A549 (cell line): Measurements from ENCODE around the gene LOXL3. TPM values are rescaled to one million over a fixed set of nuclear protein-coding genes. Genes with fewer than 3 reads are reported as not detected.

Experiments used
- ATAC-seq, 2 experiments: fragments of 200-7000 bp in 1 of 2; fragments of >200 bp in 1 of 2; cut with Nextera tagmentation in 1 of 2; cut with Tn5 transposase in 1 of 2; 3 replicates each; pipeline versions ENCODE4 v1.8.0 to v1.9.1; 2018 to 2020; ENCODE audit warnings: mild to moderate bottlenecking in 1 of 2, moderate library complexity in 1 of 2
- CTCF ChIA-PET: fragments of 300-600 bp; sonication (Branson Sonifier 250); formaldehyde crosslinking; extraction: SDS; loops from one replicate; lab custom pipeline; 2021; ENCODE audit warnings: antibody characterized with exemption, inconsistent platforms; lab: Yijun Ruan, JAX
- POLR2A ChIA-PET: fragments of 350-600 bp; formaldehyde crosslinking; extraction: SDS; loops from one replicate; lab custom pipeline; 2021; ENCODE audit warnings: antibody characterized with exemption, inconsistent platforms; lab: Yijun Ruan, JAX
- DNase-seq, 2 experiments: peaks; one replicate each; pipeline versions ENCODE4 v3.0.0 to v3.0.0-alpha.2; 2011 to 2016; ENCODE audit warnings: low read depth in 1 of 2, low spot score in 1 of 2
- FAIRE-seq: peaks from 2 replicates; lab custom pipeline; 2011; peaks lifted over from hg19 to GRCh38; lab: Jason Lieb, UNC
- H3K27ac ChIP-seq, 2 experiments: fragments of >200 bp; sonication (Bioruptor Twin); formaldehyde crosslinking; 3 replicates each; pipeline ENCODE4 v1.5.1; 2016 to 2017
- H3K4me1 ChIP-seq: fragments of >200 bp; sonication (Bioruptor Twin); formaldehyde crosslinking; 3 replicates; pipeline ENCODE4 v1.6.1; 2016
- H3K4me2 ChIP-seq: fragments of >200 bp; sonication (Bioruptor Twin); formaldehyde crosslinking; 3 replicates; pipeline ENCODE4 v1.6.1; 2016
- H3K4me3 ChIP-seq: fragments of >200 bp; sonication (Bioruptor Twin); formaldehyde crosslinking; 3 replicates; pipeline ENCODE4 v1.5.1; 2016
- H3K9me3 ChIP-seq: fragments of >200 bp; sonication (Bioruptor Twin); formaldehyde crosslinking; 3 replicates; pipeline ENCODE4 v1.6.1; 2016
- BHLHE40 ChIP-seq: IDR thresholded peaks from 2 replicates; pipeline ENCODE4 v1.6.1; 2012; ENCODE audit warnings: low read depth, low read length, inconsistent platforms
- CEBPB ChIP-seq, 2 experiments: fragments of >200 bp in 1 of 2; sonication (Bioruptor Twin) in 1 of 2; formaldehyde crosslinking in 1 of 2; IDR thresholded peaks; 2 replicates each; pipeline ENCODE4 v1.6.1; 2012 to 2016
- FOSL2 ChIP-seq, 2 experiments: fragments of 450-650 bp in 1 of 2; fragments of >200 bp in 1 of 2; sonication (Bioruptor Twin) in 1 of 2; formaldehyde crosslinking; IDR thresholded peaks; 2 replicates each; pipeline versions ENCODE4 v1.5.0 to v1.6.1; 2016 to 2020; ENCODE audit warnings: mild to moderate bottlenecking in 1 of 2, moderate library complexity in 1 of 2
- GATA3 ChIP-seq: IDR thresholded peaks from 2 replicates; pipeline ENCODE4 v1.6.1; 2012; ENCODE audit warnings: borderline replicate concordance
- KDM1A ChIP-seq: fragments of 200-600 bp; sonication (generic); IDR thresholded peaks from 2 replicates; pipeline ENCODE4 v1.6.1; 2016; ENCODE audit warnings: low read depth, mild to moderate bottlenecking
- KDM5A ChIP-seq: fragments of 200-600 bp; sonication (generic); IDR thresholded peaks from 2 replicates; pipeline ENCODE4 v1.6.1; 2016; ENCODE audit warnings: antibody characterized with exemption, mild to moderate bottlenecking
- MAFK ChIP-seq: fragments of 450-650 bp; IDR thresholded peaks from 2 replicates; pipeline ENCODE4 v1.6.1; 2014; ENCODE audit not compliant: partially characterized antibody
- PHF8 ChIP-seq: fragments of 200-600 bp; sonication (generic); IDR thresholded peaks from 2 replicates; pipeline ENCODE4 v1.6.1; 2016; ENCODE audit warnings: low read depth, mild to moderate bottlenecking, antibody characterized with exemption, moderate library complexity, borderline replicate concordance
- POLR2A ChIP-seq: IDR thresholded peaks from 2 replicates; pipeline ENCODE4 v1.6.1; 2012; ENCODE audit warnings: mild to moderate bottlenecking, low read length
- RAD21 ChIP-seq, 2 experiments: fragments of >200 bp in 1 of 2; sonication (Bioruptor Twin) in 1 of 2; formaldehyde crosslinking in 1 of 2; IDR thresholded peaks in 1 of 2; conservative IDR thresholded peaks in 1 of 2; 2 replicates in 1 of 2; 3 replicates in 1 of 2; pipeline ENCODE4 v1.6.1; 2012 to 2018; ENCODE audit warnings: inconsistent platforms in 1 of 2
- RCOR1 ChIP-seq: fragments of 150-350 bp; IDR thresholded peaks from 2 replicates; pipeline ENCODE4 v1.6.1; 2014; ENCODE audit warnings: antibody characterized with exemption, low read length, low read depth
- RFX5 ChIP-seq: fragments of 450-650 bp; IDR thresholded peaks from 2 replicates; pipeline ENCODE4 v1.7.1; 2014; ENCODE audit warnings: antibody characterized with exemption, mild to moderate bottlenecking, moderate library complexity
- SMC3 ChIP-seq: fragments of >200 bp; sonication (Bioruptor Twin); formaldehyde crosslinking; IDR thresholded peaks from 3 replicates; pipeline ENCODE4 v1.6.1; 2018; ENCODE audit warnings: inconsistent platforms
- TP53 ChIP-seq: fragments of 250-450 bp; sonication (Bioruptor Pico); IDR thresholded peaks from 2 replicates; pipeline ENCODE4 v1.5.0; 2021; ENCODE audit warnings: mild to moderate bottlenecking, moderate library complexity
- ZC3H11A ChIP-seq: fragments of 450-650 bp; IDR thresholded peaks from 2 replicates; pipeline ENCODE4 v1.6.1; 2014; ENCODE audit warnings: antibody characterized with exemption, mild to moderate bottlenecking
- ZSCAN20 ChIP-seq: fragments of 250-450 bp; sonication (Bioruptor Pico); IDR thresholded peaks from 2 replicates; pipeline ENCODE4 v1.8.0; 2022; ENCODE audit warnings: mild to moderate bottlenecking, moderate library complexity
- WGBS: methylation state at CpG from one replicate; pipeline ENCODE4 v1.1.6; 2017; ENCODE audit errors: missing lambda C conversion rate; 5-methylcytosine and 5-hydroxymethylcytosine counted together
- polyA minus RNA-seq: library from RNA; depleted of rRNA, polyadenylated mRNA; stranded (reverse); fragments of >200 nt; gene quantifications from 2 replicates; pipeline ENCODE4 v1.2.3, GENCODE V29; 2011; rRNA and poly(A)+ RNA removed
- polyA plus RNA-seq, 4 experiments: library from polyadenylated mRNA; depleted of rRNA in 3 of 4; stranded (reverse); fragments of >200 nt; fragmentation: RNase III in 1 of 4; extraction: RNeasy Plus Mini Kit Qiagen cat#74134 plus additional on column Dnase treatment in 1 of 4; gene quantifications; 2 replicates in 3 of 4; 3 replicates in 1 of 4; pipeline ENCODE4 v1.2.3, GENCODE V29; 2011 to 2017
- TF ChIP-seq, protein P1 (sequence below): IDR thresholded peaks from 2 replicates; pipeline ENCODE4 v1.6.1; 2012; ENCODE audit warnings: low read depth, borderline replicate concordance

The LOXL3 gene, protein sequence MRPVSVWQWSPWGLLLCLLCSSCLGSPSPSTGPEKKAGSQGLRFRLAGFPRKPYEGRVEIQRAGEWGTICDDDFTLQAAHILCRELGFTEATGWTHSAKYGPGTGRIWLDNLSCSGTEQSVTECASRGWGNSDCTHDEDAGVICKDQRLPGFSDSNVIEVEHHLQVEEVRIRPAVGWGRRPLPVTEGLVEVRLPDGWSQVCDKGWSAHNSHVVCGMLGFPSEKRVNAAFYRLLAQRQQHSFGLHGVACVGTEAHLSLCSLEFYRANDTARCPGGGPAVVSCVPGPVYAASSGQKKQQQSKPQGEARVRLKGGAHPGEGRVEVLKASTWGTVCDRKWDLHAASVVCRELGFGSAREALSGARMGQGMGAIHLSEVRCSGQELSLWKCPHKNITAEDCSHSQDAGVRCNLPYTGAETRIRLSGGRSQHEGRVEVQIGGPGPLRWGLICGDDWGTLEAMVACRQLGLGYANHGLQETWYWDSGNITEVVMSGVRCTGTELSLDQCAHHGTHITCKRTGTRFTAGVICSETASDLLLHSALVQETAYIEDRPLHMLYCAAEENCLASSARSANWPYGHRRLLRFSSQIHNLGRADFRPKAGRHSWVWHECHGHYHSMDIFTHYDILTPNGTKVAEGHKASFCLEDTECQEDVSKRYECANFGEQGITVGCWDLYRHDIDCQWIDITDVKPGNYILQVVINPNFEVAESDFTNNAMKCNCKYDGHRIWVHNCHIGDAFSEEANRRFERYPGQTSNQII
- polyA plus RNA-seq (2011; rRNA removed) (0.30 and 0.40 TPM in 2 replicates), polyA plus RNA-seq (2017; fragmentation: RNase III; extraction: RNeasy Plus Mini Kit Qiagen cat#74134 plus additional on column Dnase treatment) (0.27 to 0.53 TPM (median 0.31 TPM) in 3 replicates), polyA minus RNA-seq (0.33 and 1.0 TPM in 2 replicates)
- 0.39 and 0.41 TPM in 2 replicates for polyA plus RNA-seq (2012; cell fraction: cytosol; rRNA removed)
- 0.64 and 1.3 TPM in 2 replicates for polyA plus RNA-seq (2012; cell fraction: nucleus; rRNA removed)

DNA sequence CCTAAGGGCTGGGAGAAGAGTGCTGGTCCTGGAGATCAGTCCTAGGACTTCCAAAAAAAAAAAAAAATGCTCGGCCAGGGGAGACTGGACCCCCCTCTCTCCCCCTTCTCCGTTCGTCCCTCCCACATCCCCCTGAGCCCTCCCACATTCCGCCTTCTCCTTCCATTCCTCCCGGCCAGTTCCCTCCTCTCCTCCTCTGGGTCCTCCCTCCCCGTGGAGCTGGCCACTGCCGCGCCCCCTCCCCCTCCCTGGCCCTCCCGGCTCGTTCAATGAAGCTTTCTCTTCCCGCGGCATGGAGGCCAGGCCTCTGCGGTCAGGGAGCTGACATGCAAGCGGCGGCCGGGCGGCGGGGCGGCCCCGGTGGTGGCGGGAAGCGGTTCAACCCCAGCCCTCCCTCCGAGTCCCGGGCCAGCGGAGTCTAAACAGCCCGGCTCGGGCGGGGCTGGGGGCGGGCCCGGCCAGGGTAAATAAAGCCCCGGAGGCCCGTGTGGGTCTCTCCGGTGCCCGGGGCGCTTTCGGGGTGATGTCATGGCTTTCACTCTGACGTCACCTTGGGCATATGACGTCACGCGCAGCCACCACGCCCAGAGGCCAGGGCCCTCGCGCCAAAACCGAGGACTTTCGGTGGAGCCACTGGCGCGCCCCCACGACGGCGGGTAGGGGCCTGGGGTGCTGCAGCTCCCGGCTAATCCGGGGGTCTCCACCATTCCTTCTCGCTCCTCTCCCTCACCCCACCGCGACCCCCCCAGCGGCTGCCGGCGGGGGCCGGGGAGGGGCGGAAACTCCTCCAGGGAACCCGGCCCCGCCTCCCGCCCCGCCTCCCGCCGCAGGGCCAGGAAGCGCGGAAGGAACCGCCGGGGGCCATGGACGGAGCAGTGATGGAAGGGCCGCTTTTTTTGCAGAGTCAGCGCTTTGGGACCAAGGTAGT lies at the start of gene LOXL3, which contains the start of gene DOK1:
TSS of gene LOXL3 (minus strand) at position 51 of the 928 bp plus-strand sequence. CDS start 1,308 bp downstream, outside the sequence.
TSS of gene DOK1 (plus strand) at position 829 of the 928 bp plus-strand sequence. CDS start at position 864, 35 bp downstream.
- POLR2A ChIA-PET, result interaction anchor here (0.6 kb wide), 1 partner anchor 34 kb away, joined by 3 read pairs; no protein-coding TSS in a partner anchor
- Histone ChIP-seq H3K4me2 (peak within 1 kb of the TSS; percentile 76), H3K4me3 (peak within 1 kb of the TSS; percentile 56), H3K4me1 (peaks cover 14% of the 10 kb centered on the region; the same call in 2 of the 3 replicates), H3K27ac (peak within 1 kb of the TSS; percentile 63 to 96)
- 3% methylated on average over 20 of the region's 73 CpGs for WGBS
- CTCF ChIA-PET, result interaction anchor here (1.1 to 8.6 kb wide), 4 partner anchors 10 to 33 kb away, joined by 3 to 63 read pairs (median 11); no protein-coding TSS in a partner anchor
- no peak for FAIRE-seq
- no peak for TF ChIP-seq FOSL2 (IDR thresholded peaks at IDR 0.05)
- peak; percentile 90 for TF ChIP-seq FOSL2 (CRISPR knock-in tag; IDR thresholded peaks at IDR 0.05)
- TF ChIP-seq RFX5, result 0 out of 2 replicates have a peak, but pooled peaks have one; percentile 43
- TF ChIP-seq, protein P1, sequence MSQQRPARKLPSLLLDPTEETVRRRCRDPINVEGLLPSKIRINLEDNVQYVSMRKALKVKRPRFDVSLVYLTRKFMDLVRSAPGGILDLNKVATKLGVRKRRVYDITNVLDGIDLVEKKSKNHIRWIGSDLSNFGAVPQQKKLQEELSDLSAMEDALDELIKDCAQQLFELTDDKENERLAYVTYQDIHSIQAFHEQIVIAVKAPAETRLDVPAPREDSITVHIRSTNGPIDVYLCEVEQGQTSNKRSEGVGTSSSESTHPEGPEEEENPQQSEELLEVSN, result peak; percentile 35; the same call in 1 of the 2 replicates
- TF ChIP-seq ZC3H11A, result no peak; the same call in 1 of the 2 replicates
- TF ChIP-seq TP53, result no peak
- TF ChIP-seq BHLHE40, result no peak
- peak; percentile 70; the same call in 1 of the 2 replicates for TF ChIP-seq PHF8
- TF ChIP-seq MAFK, result peak; percentile 99
- TF ChIP-seq KDM1A, result peak; percentile 53; the same call in 1 of the 2 replicates
- TF ChIP-seq, all 56 proteins: peak for 6
- H3K9me3 ChIP-seq, result no peaks in the 10 kb centered on the region
- DNase-seq, result peak; percentile 80
- ATAC-seq, result peak; percentile 73 to 84

DNA sequence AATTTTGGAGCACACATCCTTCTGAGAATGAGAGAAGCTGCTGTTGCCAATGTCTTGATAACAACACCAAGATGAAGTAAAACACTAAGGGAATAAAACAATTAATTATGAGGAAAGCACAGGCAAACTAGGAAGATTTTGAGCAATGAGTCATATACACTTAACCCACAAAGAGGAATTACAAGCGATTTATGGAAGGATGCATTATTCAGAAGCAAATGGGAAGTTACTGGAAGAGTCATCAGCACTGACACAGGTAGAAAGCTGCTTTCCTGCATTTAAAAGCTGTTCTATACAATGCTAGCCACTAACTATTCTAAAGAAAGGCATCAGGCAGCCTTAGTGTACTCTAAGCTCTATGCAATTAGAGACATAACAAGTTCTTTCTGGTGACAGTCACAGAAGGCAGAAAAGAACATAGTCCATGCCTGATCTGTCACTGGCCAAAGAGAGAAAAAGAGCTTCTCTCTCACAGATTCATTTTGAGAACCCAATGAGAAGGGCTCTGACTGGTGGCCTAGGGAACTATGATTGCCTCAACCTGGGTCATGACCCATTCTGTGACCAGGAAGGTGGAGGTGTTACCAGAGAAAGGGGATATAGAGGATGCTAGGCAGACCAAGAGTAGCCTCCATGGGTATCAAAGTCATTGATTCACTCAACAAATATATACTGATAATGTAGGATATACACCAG lies 49.0 kb upstream of the LOXL3 start:
- no peaks in the 10 kb centered on the region for H3K4me1 ChIP-seq
- POLR2A ChIA-PET, result no interaction called here
- ATAC-seq (peak in 1 of 2 experiments; percentile 51; a peak in 2 of 6 replicates), FAIRE-seq (no peak), DNase-seq (no peak)
- CTCF ChIA-PET, result interaction anchor here (7.8 kb wide), 1 partner anchor 15 kb away, joined by 73 read pairs; no protein-coding TSS in a partner anchor
- no peaks in the 10 kb centered on the region for H3K9me3 ChIP-seq
- TF ChIP-seq MAFK, result no peak
- no peak for TF ChIP-seq POLR2A
- no peak for TF ChIP-seq ZSCAN20
- no peak for TF ChIP-seq CEBPB (IDR thresholded peaks at IDR 0.05)
- TF ChIP-seq SMC3, result no peak
- no peak for TF ChIP-seq RAD21 (conservative IDR thresholded peaks at IDR 0.05 in 1 of 2, IDR thresholded peaks at IDR 0.05 in 1 of 2)
- no peak for TF ChIP-seq KDM5A
- no peak for TF ChIP-seq GATA3
- no peak for TF ChIP-seq RCOR1
- no peak overlapping the region for H3K4me3 ChIP-seq
- 2% methylated on average over 1 of the region's 1 CpG for WGBS
- no peak overlapping the region for H3K4me2 ChIP-seq
- no peak overlapping the region for H3K27ac ChIP-seq
